AG09309 (cell line): ENCODE data around the gene COL20A1.

Experiments used
- DNase-seq: peaks from one replicate; pipeline ENCODE4 v3.0.0-alpha.2; 2010; ENCODE audit warnings: low read depth
- H3K4me3 ChIP-seq: 2 replicates; pipeline ENCODE4 v1.5.1; 2011; ENCODE audit warnings: mild to moderate bottlenecking, low read depth, low read length, moderate library complexity; ENCODE audit not compliant: control insufficient read depth
- TF ChIP-seq, protein P1 (sequence below): IDR thresholded peaks from 2 replicates; pipeline ENCODE4 v1.5.1; 2011; ENCODE audit warnings: mild to moderate bottlenecking, low read depth, low read length, inconsistent platforms; ENCODE audit not compliant: insufficient read depth, control insufficient read depth; ENCODE audit errors: missing control alignments

Gene COL20A1

DNA sequence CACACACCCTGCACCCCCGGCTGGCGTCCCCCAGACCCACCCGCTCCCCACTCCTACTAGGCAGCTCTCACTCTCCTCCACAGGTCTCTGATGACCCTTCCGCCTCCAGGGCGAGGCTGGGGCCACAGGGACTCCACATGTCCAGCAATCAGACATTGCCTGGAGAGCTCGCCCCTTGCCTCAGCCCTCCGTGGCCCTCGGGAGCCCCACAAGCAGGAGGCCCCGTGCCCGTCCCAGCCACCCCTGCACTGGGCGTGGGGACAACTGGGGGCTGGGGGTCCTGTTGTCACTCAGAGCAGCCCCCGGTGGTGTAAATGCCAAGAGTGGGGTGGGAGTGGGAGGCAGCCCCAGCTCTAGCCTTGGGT, 1.5 kb downstream of the COL20A1 start:
- TF ChIP-seq, protein P1, sequence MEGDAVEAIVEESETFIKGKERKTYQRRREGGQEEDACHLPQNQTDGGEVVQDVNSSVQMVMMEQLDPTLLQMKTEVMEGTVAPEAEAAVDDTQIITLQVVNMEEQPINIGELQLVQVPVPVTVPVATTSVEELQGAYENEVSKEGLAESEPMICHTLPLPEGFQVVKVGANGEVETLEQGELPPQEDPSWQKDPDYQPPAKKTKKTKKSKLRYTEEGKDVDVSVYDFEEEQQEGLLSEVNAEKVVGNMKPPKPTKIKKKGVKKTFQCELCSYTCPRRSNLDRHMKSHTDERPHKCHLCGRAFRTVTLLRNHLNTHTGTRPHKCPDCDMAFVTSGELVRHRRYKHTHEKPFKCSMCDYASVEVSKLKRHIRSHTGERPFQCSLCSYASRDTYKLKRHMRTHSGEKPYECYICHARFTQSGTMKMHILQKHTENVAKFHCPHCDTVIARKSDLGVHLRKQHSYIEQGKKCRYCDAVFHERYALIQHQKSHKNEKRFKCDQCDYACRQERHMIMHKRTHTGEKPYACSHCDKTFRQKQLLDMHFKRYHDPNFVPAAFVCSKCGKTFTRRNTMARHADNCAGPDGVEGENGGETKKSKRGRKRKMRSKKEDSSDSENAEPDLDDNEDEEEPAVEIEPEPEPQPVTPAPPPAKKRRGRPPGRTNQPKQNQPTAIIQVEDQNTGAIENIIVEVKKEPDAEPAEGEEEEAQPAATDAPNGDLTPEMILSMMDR = no peak
- no peak for DNase-seq
- H3K4me3 ChIP-seq = no peak overlapping the region

DNA sequence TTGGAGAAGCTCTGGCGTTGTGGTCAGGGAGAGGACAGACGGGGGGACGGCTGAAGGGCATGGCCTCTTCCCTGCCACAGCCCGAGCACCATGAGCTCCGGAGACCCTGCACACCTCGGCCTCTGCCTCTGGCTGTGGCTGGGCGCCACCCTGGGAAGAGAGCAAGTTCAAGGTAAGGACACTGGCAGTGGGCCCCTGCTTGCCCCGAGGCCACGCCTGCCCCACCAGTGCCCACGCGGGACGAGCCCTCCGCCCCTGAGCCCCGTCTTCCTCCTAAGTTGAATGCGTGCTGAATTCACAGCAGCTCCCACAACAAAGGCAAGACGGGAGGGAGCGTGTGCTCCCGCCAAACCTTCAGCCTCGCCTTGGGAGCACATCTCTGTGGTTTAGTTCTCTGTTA, 2.0 kb downstream of the COL20A1 start:
- no peak for DNase-seq
- no peak overlapping the region for H3K4me3 ChIP-seq
- TF ChIP-seq, protein P1 = no peak

DNA sequence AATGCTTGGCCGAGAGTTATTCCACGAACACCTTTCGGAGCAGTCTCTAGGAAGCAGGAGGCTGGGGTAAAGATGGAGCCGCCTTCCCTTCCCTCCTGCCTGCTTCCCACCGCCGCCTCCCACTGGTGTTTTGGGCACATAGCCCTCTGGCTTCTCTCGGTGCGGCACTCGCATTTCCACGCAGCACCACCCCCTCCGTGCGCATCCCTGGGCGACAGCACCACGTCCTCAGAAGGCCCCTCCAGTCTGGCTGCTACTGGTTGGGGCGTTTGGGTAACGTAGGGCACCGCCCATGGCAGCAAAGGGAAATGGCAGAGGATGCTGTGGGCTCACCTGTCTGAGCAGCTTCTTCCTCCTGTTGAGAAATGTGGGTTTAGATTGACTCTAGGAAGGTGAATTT, 2.4 kb downstream of the COL20A1 start:
- H3K4me3 ChIP-seq = no peak overlapping the region
- TF ChIP-seq, protein P1 = no peak
- DNase-seq = no peak

DNA sequence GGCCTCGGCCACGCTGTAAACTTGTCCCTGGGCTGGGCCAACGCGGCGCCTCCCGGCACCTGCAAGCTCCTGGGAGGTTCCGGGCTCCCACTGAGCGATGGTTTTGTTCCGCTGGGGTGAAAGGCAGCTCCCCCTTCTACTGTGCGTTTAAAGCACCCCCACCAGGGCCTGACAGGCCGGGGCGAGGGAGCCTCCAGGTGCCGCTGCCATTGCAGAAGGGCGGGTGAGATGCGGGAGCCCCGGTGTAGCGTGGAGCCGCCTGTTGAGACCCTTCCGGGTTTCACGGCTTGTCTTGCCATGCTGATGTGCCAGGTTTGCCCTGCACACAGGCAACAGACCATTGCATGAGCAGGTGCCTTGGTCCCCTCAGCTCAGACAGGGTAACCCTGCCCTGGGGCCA, 2.9 kb downstream of the COL20A1 start:
- H3K4me3 ChIP-seq = no peak overlapping the region
- TF ChIP-seq, protein P1 = no peak
- no peak for DNase-seq

DNA sequence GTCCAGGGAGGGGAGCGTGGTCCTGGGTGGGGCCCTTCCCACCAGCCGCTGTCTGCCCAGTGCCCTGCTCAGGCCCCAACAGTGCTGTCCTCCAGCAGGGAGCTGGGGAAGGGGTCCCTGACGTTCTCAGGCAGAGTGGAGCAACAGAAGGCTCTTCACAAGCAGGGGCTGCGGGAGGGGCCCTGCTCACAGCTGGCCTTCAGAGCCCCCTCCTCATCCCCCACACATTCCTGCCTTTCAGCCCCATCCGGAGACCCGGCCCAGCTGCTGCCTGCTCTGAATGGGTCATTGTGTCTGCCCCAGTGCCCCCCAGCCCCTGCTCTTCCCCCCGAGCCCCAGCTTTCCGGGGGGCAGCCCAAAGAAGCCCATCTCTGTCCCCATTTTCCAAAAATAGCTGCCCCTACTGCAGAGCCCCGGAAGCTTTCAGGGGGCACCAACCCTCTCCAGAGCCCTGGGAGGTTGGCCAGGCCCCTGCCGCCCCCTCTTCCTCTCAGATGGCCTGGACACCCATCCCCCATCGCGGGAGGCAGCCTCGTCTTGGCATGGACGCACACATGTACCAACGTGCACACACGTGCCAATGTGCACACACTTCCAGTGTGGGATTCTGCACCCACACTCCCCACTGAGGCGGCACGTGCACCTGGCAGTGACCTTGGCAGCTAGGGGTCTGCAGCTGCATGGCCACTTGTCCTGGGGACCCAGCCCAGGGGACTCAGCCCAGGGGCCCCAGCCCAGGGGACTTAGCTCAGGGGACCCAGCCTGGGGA, 3.7 kb downstream of the COL20A1 start:
- DNase-seq = no peak
- TF ChIP-seq, protein P1 = no peak
- no peak overlapping the region for H3K4me3 ChIP-seq

DNA sequence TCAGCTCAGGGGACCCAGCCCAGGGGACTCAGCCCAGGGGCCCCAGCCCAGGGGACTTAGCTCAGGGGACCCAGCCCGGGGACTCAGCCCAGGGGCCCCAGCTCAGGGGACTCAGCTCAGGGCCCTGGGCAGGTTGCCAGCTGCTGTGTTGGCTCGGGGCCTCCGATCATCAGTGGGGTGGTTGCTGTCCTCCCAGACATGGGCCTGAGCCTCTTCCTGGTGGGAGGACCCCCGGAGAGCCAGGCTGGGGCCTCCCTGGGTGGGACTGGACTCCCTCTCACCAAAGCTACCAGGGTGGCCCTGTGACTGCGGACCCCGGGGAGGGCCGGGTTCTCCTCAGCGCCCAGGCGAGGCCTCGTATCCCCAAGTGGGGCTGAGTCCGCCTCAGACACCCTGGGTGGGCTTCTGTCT, 4.4 kb downstream of the COL20A1 start:
- DNase-seq = no peak
- TF ChIP-seq, protein P1 = no peak
- H3K4me3 ChIP-seq = no peak overlapping the region
